ENCODE measurements around the gene RAD21L1. TPM values are rescaled to one million over a fixed set of nuclear protein-coding genes. Genes with fewer than 3 reads are reported as not detected.

Gene RAD21L1
- not detected in 2 replicates for total RNA-seq (2014; rRNA removed; shearing (Covaris generic); ENCODE audit: low replicate concordance)

DNA sequence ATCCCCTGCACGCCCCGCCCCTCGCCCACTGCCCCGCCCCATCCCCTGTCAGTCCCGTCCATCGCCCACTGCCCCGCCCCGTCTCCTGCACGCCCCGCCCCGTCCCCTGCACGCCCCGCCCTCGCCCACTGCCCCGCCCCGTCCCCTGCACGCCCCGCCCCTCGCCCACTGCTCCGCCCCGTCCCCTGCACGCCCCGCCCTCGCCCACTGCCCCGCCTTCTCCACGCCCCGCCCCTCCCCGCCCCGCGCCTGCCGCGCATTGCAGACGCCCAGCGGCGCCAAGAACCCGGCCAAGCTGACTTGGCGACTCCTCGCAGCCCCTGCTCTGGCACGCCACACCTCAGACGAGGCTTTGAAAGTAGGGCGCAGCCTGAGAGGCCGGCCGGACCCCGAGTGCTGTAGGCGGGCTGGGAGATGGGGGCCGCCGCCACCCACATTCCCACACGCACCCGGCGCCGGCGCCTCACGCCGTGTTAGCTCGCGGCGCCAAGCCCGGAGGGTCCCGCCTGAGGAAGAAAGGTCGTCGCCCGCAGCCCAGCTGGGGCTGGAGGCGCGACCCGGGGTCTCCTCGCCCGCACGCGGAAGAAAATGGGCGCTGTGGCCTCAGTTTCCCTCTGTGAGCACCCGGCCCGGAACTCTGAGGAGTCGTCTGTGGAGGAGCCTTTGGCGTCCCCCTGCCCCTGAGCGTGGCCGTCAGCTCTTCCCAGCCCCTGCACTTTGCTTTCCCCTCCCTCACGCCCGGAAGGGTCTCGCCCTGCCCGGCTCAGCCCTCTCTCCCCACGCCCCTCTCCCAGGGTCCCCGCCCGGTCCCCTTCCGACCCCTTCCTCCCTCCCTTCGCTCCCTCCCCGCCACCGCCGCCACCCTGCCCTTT lies at the start of gene RAD21L1:
RAD21L1 (plus strand) TSS at position 262 of the 872 bp plus-strand sequence. CDS start 2,410 bp downstream, outside the sequence.
- no peak for DNase-seq
- H3K4me1 ChIP-seq (ENCODE audit: low read length): no peaks in the 10 kb centered on the region
- H3K36me3 ChIP-seq (ENCODE audit: insufficient read depth, low read length): no peaks in the 10 kb centered on the region

GRCh38 chr20:1177680-1178079 lies 48.2 kb upstream of the RAD21L1 start:
- DNase-seq: no peak
- no peaks in the 10 kb centered on the region for H3K79me2 ChIP-seq (ENCODE audit: low read length)

More for the DNA sequence above, at the start of gene RAD21L1:
- H2AFZ ChIP-seq (ENCODE audit: low read length): no peak within 1 kb of the TSS
- H3K79me2 ChIP-seq (ENCODE audit: low read length): no peaks in the 10 kb centered on the region
- no peaks in the 10 kb centered on the region for H4K20me1 ChIP-seq (ENCODE audit: insufficient read depth, low read depth, low read length)
- no peaks in the 10 kb centered on the region for H3K9me2 ChIP-seq (replicated peaks; ENCODE audit: insufficient read depth, low read length)
- no peak within 1 kb of the TSS for H3K9ac ChIP-seq (ENCODE audit: low read length)
- H3K9me3 ChIP-seq (ENCODE audit: low read length): no peaks in the 10 kb centered on the region
- H3K4me2 ChIP-seq (ENCODE audit: low read depth, low read length, poor library complexity, severe bottlenecking): no peak within 1 kb of the TSS
- H3K27me3 ChIP-seq (ENCODE audit: low read length): no peaks in the 10 kb centered on the region
- H3K4me3 ChIP-seq (ENCODE audit: low read length): no peak within 1 kb of the TSS
- no peak within 1 kb of the TSS for H3K27ac ChIP-seq (ENCODE audit: low read length)

GRCh38 chr20:1178103-1178502 lies 47.7 kb upstream of the RAD21L1 start:
- no peak overlapping the region for H3K4me3 ChIP-seq (ENCODE audit: low read length)
- no peaks in the 10 kb centered on the region for H3K4me1 ChIP-seq (ENCODE audit: low read length)
- no peaks in the 10 kb centered on the region for H3K9me2 ChIP-seq (replicated peaks; ENCODE audit: insufficient read depth, low read length)
- no peaks in the 10 kb centered on the region for H3K27me3 ChIP-seq (ENCODE audit: low read length)
- H3K9me3 ChIP-seq (ENCODE audit: low read length): no peaks in the 10 kb centered on the region
- H3K36me3 ChIP-seq (ENCODE audit: insufficient read depth, low read length): no peaks in the 10 kb centered on the region
- H4K20me1 ChIP-seq (ENCODE audit: insufficient read depth, low read depth, low read length): no peaks in the 10 kb centered on the region
- DNase-seq: no peak
- no peak overlapping the region for H2AFZ ChIP-seq (ENCODE audit: low read length)
- H3K4me2 ChIP-seq (ENCODE audit: low read depth, low read length, poor library complexity, severe bottlenecking): no peak overlapping the region
- no peak overlapping the region for H3K9ac ChIP-seq (ENCODE audit: low read length)
- H3K79me2 ChIP-seq (ENCODE audit: low read length): no peaks in the 10 kb centered on the region
- no peak overlapping the region for H3K27ac ChIP-seq (ENCODE audit: low read length)

More at GRCh38 chr20:1177680-1178079, 48.2 kb upstream of the RAD21L1 start:
- no peaks in the 10 kb centered on the region for H3K9me3 ChIP-seq (ENCODE audit: low read length)
- H3K27me3 ChIP-seq (ENCODE audit: low read length): no peaks in the 10 kb centered on the region
- no peak overlapping the region for H3K9ac ChIP-seq (ENCODE audit: low read length)
- no peaks in the 10 kb centered on the region for H4K20me1 ChIP-seq (ENCODE audit: insufficient read depth, low read depth, low read length)
- no peak overlapping the region for H3K4me3 ChIP-seq (ENCODE audit: low read length)
- H2AFZ ChIP-seq (ENCODE audit: low read length): no peak overlapping the region
- H3K4me1 ChIP-seq (ENCODE audit: low read length): no peaks in the 10 kb centered on the region
- H3K9me2 ChIP-seq (replicated peaks; ENCODE audit: insufficient read depth, low read length): no peaks in the 10 kb centered on the region
- no peaks in the 10 kb centered on the region for H3K36me3 ChIP-seq (ENCODE audit: insufficient read depth, low read length)
- H3K4me2 ChIP-seq (ENCODE audit: low read depth, low read length, poor library complexity, severe bottlenecking): no peak overlapping the region
- H3K27ac ChIP-seq (ENCODE audit: low read length): no peak overlapping the region

DNA sequence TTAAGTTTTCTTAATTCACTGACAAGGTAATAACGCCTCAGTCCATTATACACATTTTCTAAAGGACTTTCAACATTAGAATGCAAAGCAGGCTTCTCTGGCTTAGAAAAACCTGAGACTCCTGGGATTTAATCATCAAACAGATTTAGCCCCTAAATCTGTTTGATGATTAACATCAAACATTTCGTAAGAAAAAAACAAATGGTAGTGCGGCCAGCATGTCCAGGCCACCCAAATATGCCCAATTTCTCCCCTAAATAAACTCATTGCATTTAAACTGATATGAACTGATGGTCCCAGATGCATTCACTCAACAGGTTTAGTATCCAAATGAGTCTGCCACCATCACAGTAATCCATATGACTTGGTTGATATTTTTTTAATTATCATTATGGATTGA lies 47.2 kb upstream of the RAD21L1 start:
- Histone ChIP-seq H3K9me2 (replicated peaks; ENCODE audit: insufficient read depth, low read length) (no peaks in the 10 kb centered on the region), H3K9ac (ENCODE audit: low read length) (no peak overlapping the region), H2AFZ (ENCODE audit: low read length) (no peak overlapping the region), H3K79me2 (ENCODE audit: low read length) (no peaks in the 10 kb centered on the region), H3K9me3 (ENCODE audit: low read length) (no peaks in the 10 kb centered on the region), H3K4me3 (ENCODE audit: low read length) (no peak overlapping the region), H3K4me1 (ENCODE audit: low read length) (no peaks in the 10 kb centered on the region), H4K20me1 (ENCODE audit: insufficient read depth, low read depth, low read length) (no peaks in the 10 kb centered on the region), H3K27ac (ENCODE audit: low read length) (no peak overlapping the region), H3K36me3 (ENCODE audit: insufficient read depth, low read length) (no peaks in the 10 kb centered on the region), H3K27me3 (ENCODE audit: low read length) (no peaks in the 10 kb centered on the region), H3K4me2 (ENCODE audit: low read depth, low read length, poor library complexity, severe bottlenecking) (no peak overlapping the region)
- DNase-seq: no peak

- no peak for DNase-seq
- Histone ChIP-seq H3K4me3 (ENCODE audit: low read length) (no peak overlapping the region), H3K36me3 (ENCODE audit: insufficient read depth, low read length) (no peaks in the 10 kb centered on the region), H2AFZ (ENCODE audit: low read length) (no peak overlapping the region), H3K4me1 (ENCODE audit: low read length) (no peaks in the 10 kb centered on the region), H3K27ac (ENCODE audit: low read length) (no peak overlapping the region), H3K4me2 (ENCODE audit: low read depth, low read length, poor library complexity, severe bottlenecking) (no peak overlapping the region), H3K79me2 (ENCODE audit: low read length) (no peaks in the 10 kb centered on the region), H3K9me3 (ENCODE audit: low read length) (no peaks in the 10 kb centered on the region), H3K27me3 (ENCODE audit: low read length) (no peaks in the 10 kb centered on the region), H4K20me1 (ENCODE audit: insufficient read depth, low read depth, low read length) (no peaks in the 10 kb centered on the region), H3K9me2 (replicated peaks; ENCODE audit: insufficient read depth, low read length) (no peaks in the 10 kb centered on the region), H3K9ac (ENCODE audit: low read length) (no peak overlapping the region)
These were observed 44.9 kb upstream of the RAD21L1 start for GRCh38 chr20:1180949-1181348.

DNA sequence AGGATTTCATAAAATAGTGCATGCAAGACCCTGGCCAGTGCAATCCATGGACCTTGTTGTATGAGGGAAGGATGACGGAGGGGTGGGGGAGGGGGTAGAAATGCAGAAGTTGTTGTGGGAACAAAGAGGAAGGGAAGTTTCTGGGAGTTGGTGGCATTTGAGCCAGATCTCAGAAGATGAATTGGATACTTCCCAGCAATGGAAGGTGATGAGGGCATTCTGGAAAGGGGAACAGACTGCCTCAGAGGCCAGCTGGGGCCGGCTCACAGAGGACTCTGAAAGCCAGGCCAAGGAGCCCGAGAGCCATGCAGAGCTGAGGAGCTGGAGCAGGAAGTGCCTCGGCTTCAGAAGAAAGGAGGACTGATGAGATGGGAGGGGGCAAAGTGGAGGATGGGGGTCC lies 43.7 kb upstream of the RAD21L1 start:
- H3K4me3 ChIP-seq (ENCODE audit: low read length): no peak overlapping the region
- no peaks in the 10 kb centered on the region for H3K9me3 ChIP-seq (ENCODE audit: low read length)
- no peak for DNase-seq
- H3K79me2 ChIP-seq (ENCODE audit: low read length): no peaks in the 10 kb centered on the region
- no peaks in the 10 kb centered on the region for H3K4me1 ChIP-seq (ENCODE audit: low read length)
- H3K4me2 ChIP-seq (ENCODE audit: low read depth, low read length, poor library complexity, severe bottlenecking): no peak overlapping the region
- no peaks in the 10 kb centered on the region for H3K9me2 ChIP-seq (replicated peaks; ENCODE audit: insufficient read depth, low read length)
- no peak overlapping the region for H3K27ac ChIP-seq (ENCODE audit: low read length)
- no peaks in the 10 kb centered on the region for H3K36me3 ChIP-seq (ENCODE audit: insufficient read depth, low read length)
- H3K27me3 ChIP-seq (ENCODE audit: low read length): no peaks in the 10 kb centered on the region
- H2AFZ ChIP-seq (ENCODE audit: low read length): no peak overlapping the region
- H3K9ac ChIP-seq (ENCODE audit: low read length): no peak overlapping the region
- H4K20me1 ChIP-seq (ENCODE audit: insufficient read depth, low read depth, low read length): no peaks in the 10 kb centered on the region

GRCh38 chr20:1183153-1183552 lies 42.7 kb upstream of the RAD21L1 start:
- H3K27me3 ChIP-seq (ENCODE audit: low read length): no peaks in the 10 kb centered on the region
- H3K9me3 ChIP-seq (ENCODE audit: low read length): no peaks in the 10 kb centered on the region
- no peak for DNase-seq
- H3K4me1 ChIP-seq (ENCODE audit: low read length): no peaks in the 10 kb centered on the region
- H3K36me3 ChIP-seq (ENCODE audit: insufficient read depth, low read length): no peaks in the 10 kb centered on the region
- no peaks in the 10 kb centered on the region for H3K9me2 ChIP-seq (replicated peaks; ENCODE audit: insufficient read depth, low read length)
- no peak overlapping the region for H3K4me2 ChIP-seq (ENCODE audit: low read depth, low read length, poor library complexity, severe bottlenecking)
- H4K20me1 ChIP-seq (ENCODE audit: insufficient read depth, low read depth, low read length): no peaks in the 10 kb centered on the region
- H3K27ac ChIP-seq (ENCODE audit: low read length): no peak overlapping the region
- no peaks in the 10 kb centered on the region for H3K79me2 ChIP-seq (ENCODE audit: low read length)
- H2AFZ ChIP-seq (ENCODE audit: low read length): no peak overlapping the region
- H3K4me3 ChIP-seq (ENCODE audit: low read length): no peak overlapping the region
- no peak overlapping the region for H3K9ac ChIP-seq (ENCODE audit: low read length)

- no peak for DNase-seq
- no peak overlapping the region for H3K9ac ChIP-seq (ENCODE audit: low read length)
- no peaks in the 10 kb centered on the region for H3K9me2 ChIP-seq (replicated peaks; ENCODE audit: insufficient read depth, low read length)
- H3K4me2 ChIP-seq (ENCODE audit: low read depth, low read length, poor library complexity, severe bottlenecking): no peak overlapping the region
- H3K4me3 ChIP-seq (ENCODE audit: low read length): no peak overlapping the region
- H2AFZ ChIP-seq (ENCODE audit: low read length): no peak overlapping the region
- H3K27me3 ChIP-seq (ENCODE audit: low read length): no peaks in the 10 kb centered on the region
- no peaks in the 10 kb centered on the region for H3K79me2 ChIP-seq (ENCODE audit: low read length)
- H3K36me3 ChIP-seq (ENCODE audit: insufficient read depth, low read length): no peaks in the 10 kb centered on the region
- no peaks in the 10 kb centered on the region for H4K20me1 ChIP-seq (ENCODE audit: insufficient read depth, low read depth, low read length)
- H3K27ac ChIP-seq (ENCODE audit: low read length): no peak overlapping the region
- H3K4me1 ChIP-seq (ENCODE audit: low read length): no peaks in the 10 kb centered on the region
- H3K9me3 ChIP-seq (ENCODE audit: low read length): no peaks in the 10 kb centered on the region
These were observed 41.6 kb upstream of the RAD21L1 start for GRCh38 chr20:1184260-1184637.
